GM23338 (cell line): ENCODE data around the gene LGALS8. TPM values are rescaled to one million over a fixed set of nuclear protein-coding genes. Genes with fewer than 3 reads are reported as not detected.

Source experiments
- ATAC-seq: fragments of 200-7000 bp; cut with Tn5 transposase; 3 replicates; pipeline ENCODE4 v1.9.1; 2020
- DNase-seq: peaks from one replicate; pipeline ENCODE4 v3.0.0-alpha.2; 2015; ENCODE audit warnings: low spot score
- H2AFZ ChIP-seq: fragments of 200-600 bp; sonication (generic); 2 replicates; pipeline ENCODE4 v1.8.0; 2016; ENCODE audit warnings: antibody characterized with exemption, mild to moderate bottlenecking, moderate library complexity
- H3F3A ChIP-seq: fragments of 200-600 bp; sonication (generic); replicated peaks from 2 replicates; pipeline ENCODE4 v1.8.0; 2017; ENCODE audit warnings: antibody characterized with exemption, mixed run types, low read depth
- H3K27ac ChIP-seq: fragments of 200-600 bp; sonication (generic); 2 replicates; pipeline ENCODE4 v1.6.1; 2016; ENCODE audit warnings: low read depth
- H3K27me3 ChIP-seq: fragments of 200-600 bp; sonication (generic); 2 replicates; pipeline ENCODE4 v1.8.0; 2016; ENCODE audit warnings: mild to moderate bottlenecking, mixed run types, moderate library complexity; ENCODE audit not compliant: insufficient read depth
- H3K36me3 ChIP-seq: fragments of 200-600 bp; sonication (generic); 2 replicates; pipeline ENCODE4 v1.8.0; 2016; ENCODE audit warnings: mild to moderate bottlenecking; ENCODE audit not compliant: insufficient read depth
- H3K4me1 ChIP-seq: fragments of 200-600 bp; sonication (generic); 2 replicates; pipeline ENCODE4 v1.8.0; 2016; ENCODE audit warnings: mild to moderate bottlenecking, moderate library complexity; ENCODE audit not compliant: insufficient read depth
- H3K4me2 ChIP-seq: fragments of 200-600 bp; sonication (generic); 2 replicates; pipeline ENCODE4 v1.7.1; 2017; ENCODE audit warnings: mixed run types
- H3K4me3 ChIP-seq: fragments of 200-600 bp; sonication (generic); 2 replicates; pipeline ENCODE4 v1.6.1; 2016; ENCODE audit warnings: mixed run types
- H3K79me2 ChIP-seq: fragments of 200-600 bp; sonication (generic); replicated peaks from 2 replicates; pipeline ENCODE4 v1.8.0; 2017; ENCODE audit warnings: mild to moderate bottlenecking; ENCODE audit not compliant: insufficient read depth
- H3K9me2 ChIP-seq: fragments of 200-600 bp; sonication (generic); 2 replicates; pipeline ENCODE4 v1.8.0; 2017; ENCODE audit not compliant: insufficient read depth
- H4K20me1 ChIP-seq: fragments of 200-600 bp; sonication (generic); replicated peaks from 2 replicates; pipeline ENCODE4 v1.8.0; 2017; ENCODE audit warnings: mild to moderate bottlenecking; ENCODE audit not compliant: insufficient read depth
- H3K27ac Mint-ChIP-seq: 2 replicates; pipeline ENCODE4 v1.8.0; 2020; ENCODE audit warnings: inconsistent platforms, mild to moderate bottlenecking, moderate library complexity, mixed read lengths
- H3K27me3 Mint-ChIP-seq: 3 replicates; pipeline ENCODE4 v1.8.0; 2022; ENCODE audit warnings: low read depth, mild to moderate bottlenecking, moderate library complexity, mixed read lengths, inconsistent platforms; ENCODE audit not compliant: insufficient read depth, poor library complexity
- H3K36me3 Mint-ChIP-seq: 3 replicates; pipeline ENCODE4 v1.8.0; 2021; ENCODE audit warnings: low read depth, mild to moderate bottlenecking, inconsistent platforms, moderate library complexity, mixed read lengths
- H3K4me1 Mint-ChIP-seq: 3 replicates; pipeline ENCODE4 v1.8.0; 2020; ENCODE audit warnings: mild to moderate bottlenecking, inconsistent platforms, mixed read lengths
- H3K4me3 Mint-ChIP-seq: 3 replicates; pipeline ENCODE4 v1.8.0; 2021; ENCODE audit warnings: moderate library complexity, mild to moderate bottlenecking, inconsistent platforms, mixed read lengths
- H3K9me3 Mint-ChIP-seq: 3 replicates; pipeline ENCODE4 v1.8.0; 2020; ENCODE audit warnings: moderate library complexity, mild to moderate bottlenecking, inconsistent platforms, mixed read lengths
- CREB1 ChIP-seq: fragments of 250-450 bp; sonication (Bioruptor Pico); IDR thresholded peaks from 2 replicates; pipeline ENCODE4 v1.5.0; 2020; ENCODE audit warnings: low read depth, mild to moderate bottlenecking, moderate library complexity
- EZH2 ChIP-seq: fragments of 200-600 bp; sonication (generic); IDR thresholded peaks from one replicate; pipeline ENCODE4 v1.8.0; 2017; ENCODE audit warnings: antibody characterized with exemption, mild to moderate bottlenecking, low read depth; ENCODE audit not compliant: unreplicated experiment
- EZH2phosphoT487 ChIP-seq: fragments of 200-600 bp; sonication (generic); IDR thresholded peaks from one replicate; pipeline ENCODE4 v1.8.1; 2018; ENCODE audit warnings: antibody characterized with exemption; ENCODE audit not compliant: unreplicated experiment
- JUNB ChIP-seq: IDR thresholded peaks from one replicate; pipeline ENCODE4 v1.6.1; 2016; ENCODE audit warnings: antibody characterized with exemption; ENCODE audit not compliant: unreplicated experiment
- NANOG ChIP-seq: IDR thresholded peaks from 2 replicates; pipeline ENCODE4 v1.6.1; 2016; ENCODE audit warnings: antibody characterized with exemption, borderline replicate concordance
- POLR2AphosphoS5 ChIP-seq: IDR thresholded peaks from 2 replicates; pipeline ENCODE4 v1.6.1; 2016; ENCODE audit warnings: antibody characterized with exemption, low read depth
- REST ChIP-seq: IDR thresholded peaks from one replicate; pipeline ENCODE4 v1.6.1; 2018; ENCODE audit warnings: antibody characterized with exemption; ENCODE audit not compliant: unreplicated experiment
- STAT1 ChIP-seq: IDR thresholded peaks from one replicate; pipeline ENCODE4 v1.6.1; 2016; ENCODE audit warnings: antibody characterized with exemption; ENCODE audit not compliant: unreplicated experiment
- ZNF114 ChIP-seq: fragments of 250-450 bp; sonication (Bioruptor Pico); IDR thresholded peaks from 2 replicates; pipeline ENCODE4 v1.5.0; 2020; ENCODE audit warnings: mild to moderate bottlenecking, moderate library complexity
- ZNF331 ChIP-seq: fragments of 250-450 bp; sonication (Bioruptor Pico); IDR thresholded peaks from 2 replicates; pipeline ENCODE4 v1.5.0; 2020; ENCODE audit warnings: low read depth, mild to moderate bottlenecking, moderate library complexity
- ZNF462 ChIP-seq: fragments of 250-450 bp; sonication (Bioruptor Pico); IDR thresholded peaks from 2 replicates; pipeline ENCODE4 v1.5.0; 2020; ENCODE audit warnings: mild to moderate bottlenecking, moderate library complexity
- polyA plus RNA-seq: library from polyadenylated mRNA; unstranded; fragments of >200 nt; fragmentation: Nextera tagmentation; extraction: Ambion mirVana; gene quantifications from 2 replicates; pipeline ENCODE4 v1.2.1, GENCODE V29; 2016
- total RNA-seq: library from RNA; depleted of rRNA; stranded (reverse); fragments of >200 nt; shearing (Covaris generic); gene quantifications from 2 replicates; pipeline ENCODE4 v1.2.3, GENCODE V29; 2014
- TF ChIP-seq, protein P1 (sequence below), 2 experiments: fragments of 200-600 bp in 1 of 2; sonication (generic) in 1 of 2; conservative IDR thresholded peaks; 2 replicates each; pipeline versions ENCODE4 v1.5.1 to v1.6.1; 2016 to 2017; ENCODE audit warnings: antibody characterized with exemption in 2 of 2, low read depth in 2 of 2, mild to moderate bottlenecking in 2 of 2, moderate library complexity in 1 of 2
- TF ChIP-seq, protein P2 (sequence below): IDR thresholded peaks from 2 replicates; pipeline ENCODE4 v1.6.1; 2016; ENCODE audit warnings: antibody characterized with exemption

LGALS8 gene
- total and polyA plus RNA-seq, 2 experiments from 2014 or later = 10.1 to 11.5 TPM

GRCh38 chr1:236518322-236518721 lies 5.5 kb upstream of the LGALS8 start:
- Mint-ChIP-seq H3K27ac (no peak overlapping the region), H3K36me3 (no peaks in the 10 kb centered on the region), H3K27me3 (peaks cover 5% of the 10 kb centered on the region), H3K4me3 (no peak overlapping the region), H3K9me3 (no peaks in the 10 kb centered on the region), H3K4me1 (peaks cover 8% of the 10 kb centered on the region)
- Histone ChIP-seq H2AFZ (no peak overlapping the region), H3K27ac (no peak overlapping the region), H4K20me1 (no peaks in the 10 kb centered on the region), H3F3A (no peaks in the 10 kb centered on the region), H3K4me2 (no peak overlapping the region), H3K4me3 (no peak overlapping the region), H3K27me3 (peaks cover 13% of the 10 kb centered on the region), H3K79me2 (no peaks in the 10 kb centered on the region), H3K4me1 (peaks cover 18% of the 10 kb centered on the region), H3K9me2 (no peaks in the 10 kb centered on the region), H3K36me3 (no peaks in the 10 kb centered on the region)
- TF ChIP-seq REST = no peak
- TF ChIP-seq, protein P1, sequence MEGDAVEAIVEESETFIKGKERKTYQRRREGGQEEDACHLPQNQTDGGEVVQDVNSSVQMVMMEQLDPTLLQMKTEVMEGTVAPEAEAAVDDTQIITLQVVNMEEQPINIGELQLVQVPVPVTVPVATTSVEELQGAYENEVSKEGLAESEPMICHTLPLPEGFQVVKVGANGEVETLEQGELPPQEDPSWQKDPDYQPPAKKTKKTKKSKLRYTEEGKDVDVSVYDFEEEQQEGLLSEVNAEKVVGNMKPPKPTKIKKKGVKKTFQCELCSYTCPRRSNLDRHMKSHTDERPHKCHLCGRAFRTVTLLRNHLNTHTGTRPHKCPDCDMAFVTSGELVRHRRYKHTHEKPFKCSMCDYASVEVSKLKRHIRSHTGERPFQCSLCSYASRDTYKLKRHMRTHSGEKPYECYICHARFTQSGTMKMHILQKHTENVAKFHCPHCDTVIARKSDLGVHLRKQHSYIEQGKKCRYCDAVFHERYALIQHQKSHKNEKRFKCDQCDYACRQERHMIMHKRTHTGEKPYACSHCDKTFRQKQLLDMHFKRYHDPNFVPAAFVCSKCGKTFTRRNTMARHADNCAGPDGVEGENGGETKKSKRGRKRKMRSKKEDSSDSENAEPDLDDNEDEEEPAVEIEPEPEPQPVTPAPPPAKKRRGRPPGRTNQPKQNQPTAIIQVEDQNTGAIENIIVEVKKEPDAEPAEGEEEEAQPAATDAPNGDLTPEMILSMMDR (conservative IDR thresholded peaks at IDR 0.05; ENCODE audit: low read depth in 2 of 2) = no peak
- no peak for TF ChIP-seq EZH2phosphoT487
- TF ChIP-seq POLR2AphosphoS5 = no peak
- no peak for TF ChIP-seq ZNF331 (CRISPR knock-in tag)
- TF ChIP-seq, protein P2, sequence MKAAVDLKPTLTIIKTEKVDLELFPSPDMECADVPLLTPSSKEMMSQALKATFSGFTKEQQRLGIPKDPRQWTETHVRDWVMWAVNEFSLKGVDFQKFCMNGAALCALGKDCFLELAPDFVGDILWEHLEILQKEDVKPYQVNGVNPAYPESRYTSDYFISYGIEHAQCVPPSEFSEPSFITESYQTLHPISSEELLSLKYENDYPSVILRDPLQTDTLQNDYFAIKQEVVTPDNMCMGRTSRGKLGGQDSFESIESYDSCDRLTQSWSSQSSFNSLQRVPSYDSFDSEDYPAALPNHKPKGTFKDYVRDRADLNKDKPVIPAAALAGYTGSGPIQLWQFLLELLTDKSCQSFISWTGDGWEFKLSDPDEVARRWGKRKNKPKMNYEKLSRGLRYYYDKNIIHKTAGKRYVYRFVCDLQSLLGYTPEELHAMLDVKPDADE = no peak
- TF ChIP-seq NANOG = no peak
- TF ChIP-seq CREB1 (CRISPR knock-in tag) = no peak
- TF ChIP-seq JUNB = no peak
- TF ChIP-seq EZH2 = no peak
- TF ChIP-seq ZNF462 = no peak
- no peak for TF ChIP-seq STAT1
- no peak for TF ChIP-seq ZNF114 (CRISPR knock-in tag)
- no peak for ATAC-seq
- no peak for DNase-seq
